CD4-positive, alpha-beta T cell treated with Interleukin-4 for 1 hour (primary cell): ENCODE results near the gene CEP152.
A peak's percentile ranks its signal among the peaks of the same experiment; 100 is the strongest.
"Not testable (repeated sequence)": the region's sequence is repeated elsewhere in the genome, so short reads cannot be mapped to it uniquely, and the experiment has no call there.

ENCODE experiments used
- DNase-seq, 2 donors: peaks; one replicate each; pipeline ENCODE4 v3.0.0-alpha.2; 2020 to 2022

CEP152 gene

GRCh38 chr15:48802867-48803266 is 8.0 kb downstream of the CEP152 start:
- no peak for DNase-seq

- no peak for DNase-seq
These were observed 8.6 kb downstream of the CEP152 start for GRCh38 chr15:48802257-48802656.

- DNase-seq, result peak in 1 of 2 donors; percentile 24
These were observed 9.9 kb downstream of the CEP152 start for GRCh38 chr15:48800811-48801455.

GRCh38 chr15:48800245-48800644 is 10.6 kb downstream of the CEP152 start:
- no peak for DNase-seq

- DNase-seq, result no peak
These were observed 12.6 kb downstream of the CEP152 start for GRCh38 chr15:48798319-48798718.

- peak in 1 of 2 donors; percentile 9 for DNase-seq
These were observed 13.9 kb downstream of the CEP152 start for GRCh38 chr15:48796930-48797329.

- no peak for DNase-seq
These were observed 14.3 kb downstream of the CEP152 start for GRCh38 chr15:48796521-48796920.

- no peak for DNase-seq
These were observed 15.0 kb downstream of the CEP152 start for GRCh38 chr15:48795901-48796300.

- DNase-seq, result peak in 1 of 2 donors; percentile 9
These were observed 16.2 kb downstream of the CEP152 start for GRCh38 chr15:48794697-48795134.

- no peak for DNase-seq
These were observed 18.5 kb downstream of the CEP152 start for GRCh38 chr15:48792408-48792807.

GRCh38 chr15:48790466-48791115 is 20.3 kb downstream of the CEP152 start:
- DNase-seq, result not testable (repeated sequence)

- DNase-seq, result no peak
These were observed 25.2 kb downstream of the CEP152 start for GRCh38 chr15:48785712-48786111.

- DNase-seq, result no peak
These were observed 25.7 kb downstream of the CEP152 start for GRCh38 chr15:48785195-48785594.

GRCh38 chr15:48784756-48785155 is 26.1 kb downstream of the CEP152 start:
- no peak for DNase-seq

GRCh38 chr15:48782911-48783310 is 28.0 kb downstream of the CEP152 start:
- no peak for DNase-seq

GRCh38 chr15:48781481-48782081 is 29.3 kb downstream of the CEP152 start:
- no peak for DNase-seq

- no peak for DNase-seq
These were observed 29.9 kb downstream of the CEP152 start for GRCh38 chr15:48781017-48781416.

GRCh38 chr15:48778331-48778730 is 32.5 kb downstream of the CEP152 start:
- DNase-seq, result no peak

GRCh38 chr15:48777645-48778330 is 33.1 kb downstream of the CEP152 start:
- DNase-seq, result no peak

GRCh38 chr15:48775546-48775945 is 35.3 kb downstream of the CEP152 start:
- DNase-seq, result no peak

- no peak for DNase-seq
These were observed 36.4 kb downstream of the CEP152 start for GRCh38 chr15:48774484-48774883.

- no peak for DNase-seq
These were observed 44.7 kb downstream of the CEP152 start for GRCh38 chr15:48766196-48766595.

GRCh38 chr15:48765022-48765421 is 45.8 kb downstream of the CEP152 start:
- no peak for DNase-seq
